ENCODE data around the gene LIMS2. TPM values are rescaled to one million over a fixed set of nuclear protein-coding genes. Genes with fewer than 3 reads are reported as not detected.

Gene LIMS2
- total RNA-seq, 6 experiments from 2014 or later, result 47.8 to 65.0 (median 59.1) TPM

- H3K36me3 Mint-ChIP-seq (ENCODE audit: low read depth), result no peaks in the 10 kb centered on the region
- no peak overlapping the region for H3K27ac Mint-ChIP-seq
- no peak overlapping the region for H3K4me3 Mint-ChIP-seq
- peaks cover 12% of the 10 kb centered on the region; the same call in 1 of the 2 replicates for H3K27me3 Mint-ChIP-seq (ENCODE audit: insufficient read depth)
- TF ChIP-seq, protein P1, sequence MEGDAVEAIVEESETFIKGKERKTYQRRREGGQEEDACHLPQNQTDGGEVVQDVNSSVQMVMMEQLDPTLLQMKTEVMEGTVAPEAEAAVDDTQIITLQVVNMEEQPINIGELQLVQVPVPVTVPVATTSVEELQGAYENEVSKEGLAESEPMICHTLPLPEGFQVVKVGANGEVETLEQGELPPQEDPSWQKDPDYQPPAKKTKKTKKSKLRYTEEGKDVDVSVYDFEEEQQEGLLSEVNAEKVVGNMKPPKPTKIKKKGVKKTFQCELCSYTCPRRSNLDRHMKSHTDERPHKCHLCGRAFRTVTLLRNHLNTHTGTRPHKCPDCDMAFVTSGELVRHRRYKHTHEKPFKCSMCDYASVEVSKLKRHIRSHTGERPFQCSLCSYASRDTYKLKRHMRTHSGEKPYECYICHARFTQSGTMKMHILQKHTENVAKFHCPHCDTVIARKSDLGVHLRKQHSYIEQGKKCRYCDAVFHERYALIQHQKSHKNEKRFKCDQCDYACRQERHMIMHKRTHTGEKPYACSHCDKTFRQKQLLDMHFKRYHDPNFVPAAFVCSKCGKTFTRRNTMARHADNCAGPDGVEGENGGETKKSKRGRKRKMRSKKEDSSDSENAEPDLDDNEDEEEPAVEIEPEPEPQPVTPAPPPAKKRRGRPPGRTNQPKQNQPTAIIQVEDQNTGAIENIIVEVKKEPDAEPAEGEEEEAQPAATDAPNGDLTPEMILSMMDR (IDR thresholded peaks at IDR 0.05), result no peak
- H3K4me1 Mint-ChIP-seq (ENCODE audit: low read depth), result peaks cover 9% of the 10 kb centered on the region
- no peaks in the 10 kb centered on the region for H3K9me3 Mint-ChIP-seq
- DNase-seq, result no peak
Observed at GRCh38 chr2:127633556-127634065, 41.7 kb downstream of the LIMS2 start.

GRCh38 chr2:127632592-127633489 is 42.5 kb downstream of the LIMS2 start:
- Mint-ChIP-seq H3K4me3 (no peak overlapping the region), H3K36me3 (ENCODE audit: low read depth) (no peaks in the 10 kb centered on the region), H3K9me3 (no peaks in the 10 kb centered on the region), H3K4me1 (ENCODE audit: low read depth) (peaks cover 3% of the 10 kb centered on the region), H3K27me3 (ENCODE audit: insufficient read depth) (peaks cover 13% of the 10 kb centered on the region; the same call in 1 of the 2 replicates), H3K27ac (no peak overlapping the region)
- TF ChIP-seq, protein P1 (IDR thresholded peaks at IDR 0.05), result no peak
- no peak for DNase-seq

GRCh38 chr2:127631997-127632581 is 43.2 kb downstream of the LIMS2 start:
- TF ChIP-seq, protein P1 (IDR thresholded peaks at IDR 0.05), result no peak
- H3K4me3 Mint-ChIP-seq, result no peak overlapping the region
- no peak for DNase-seq
- peaks cover 13% of the 10 kb centered on the region; the same call in 1 of the 2 replicates for H3K27me3 Mint-ChIP-seq (ENCODE audit: insufficient read depth)
- no peaks in the 10 kb centered on the region for H3K9me3 Mint-ChIP-seq
- H3K36me3 Mint-ChIP-seq (ENCODE audit: low read depth), result no peaks in the 10 kb centered on the region
- H3K4me1 Mint-ChIP-seq (ENCODE audit: low read depth), result no peaks in the 10 kb centered on the region
- no peak overlapping the region for H3K27ac Mint-ChIP-seq

DNA sequence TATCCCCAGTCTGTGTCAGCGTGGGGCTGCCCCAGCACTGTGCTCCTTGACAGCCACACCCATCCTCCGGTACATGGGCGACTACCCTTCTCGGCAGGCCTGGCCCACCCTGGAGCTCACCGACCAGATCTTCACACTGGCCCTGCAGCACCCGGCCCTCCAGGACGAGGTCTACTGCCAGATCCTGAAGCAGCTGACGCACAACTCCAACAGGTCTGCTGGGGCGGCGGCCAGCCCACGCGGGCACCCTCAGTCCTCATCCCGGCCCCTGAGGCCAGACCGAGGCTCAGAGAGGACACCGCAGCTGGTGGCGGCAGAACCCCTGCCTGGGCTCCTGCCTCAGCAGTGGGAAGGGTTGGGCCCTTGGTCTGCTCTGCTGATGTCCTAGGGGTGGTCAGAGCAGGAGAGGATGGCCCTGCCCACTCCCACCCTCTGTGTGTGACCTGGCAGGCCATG is 43.8 kb downstream of the LIMS2 start:
- DNase-seq, result no peak
- Mint-ChIP-seq H3K9me3 (no peaks in the 10 kb centered on the region), H3K27ac (no peak overlapping the region), H3K27me3 (ENCODE audit: insufficient read depth) (peaks cover 13% of the 10 kb centered on the region; the same call in 1 of the 2 replicates), H3K4me3 (no peak overlapping the region), H3K4me1 (ENCODE audit: low read depth) (no peaks in the 10 kb centered on the region), H3K36me3 (ENCODE audit: low read depth) (no peaks in the 10 kb centered on the region)
- TF ChIP-seq, protein P1 (IDR thresholded peaks at IDR 0.05), result no peak

GRCh38 chr2:127630864-127631540 is 44.3 kb downstream of the LIMS2 start:
- Mint-ChIP-seq H3K36me3 (ENCODE audit: low read depth) (no peaks in the 10 kb centered on the region), H3K27me3 (ENCODE audit: insufficient read depth) (peaks cover 13% of the 10 kb centered on the region), H3K4me3 (no peak overlapping the region), H3K9me3 (no peaks in the 10 kb centered on the region), H3K4me1 (ENCODE audit: low read depth) (no peaks in the 10 kb centered on the region), H3K27ac (no peak overlapping the region)
- DNase-seq, result no peak
- TF ChIP-seq, protein P1 (IDR thresholded peaks at IDR 0.05), result no peak
